ENCODE measurements around the gene AURKA.

- TF ChIP-seq POLR2AphosphoS5 (IDR thresholded peaks at IDR 0.05; ENCODE audit: borderline replicate concordance, low read depth, low read length) (no peak), FOXP2 (optimal IDR thresholded peaks at IDR 0.05; ENCODE audit: control extremely low read depth, extremely low read length, insufficient read depth) (no peak), EZH2 (IDR thresholded peaks at IDR 0.05) (no peak)
These were observed 11.6 kb downstream of the AURKA start for GRCh38 chr20:56380375-56380774.

All from SK-N-MC (cell line).